GM12878 (cell line): ENCODE data around the gene REEP1.

Experiments used
- CTCF ChIP-seq, 3 experiments: IDR thresholded peaks in 2 of 3; conservative IDR thresholded peaks in 1 of 3; 2 replicates each; pipeline ENCODE4 v1.5.1; 2011; ENCODE audit warnings: low read depth in 3 of 3, low read length in 3 of 3, mild to moderate bottlenecking in 3 of 3, control low read depth in 2 of 3, moderate library complexity in 2 of 3, inconsistent platforms in 1 of 3, mixed read lengths in 1 of 3; ENCODE audit not compliant: control insufficient read depth in 2 of 3, insufficient read depth in 1 of 3; ENCODE audit errors: extremely low read depth in 1 of 3
- EGR1 ChIP-seq, 2 experiments: IDR thresholded peaks; 1 replicate in 1 of 2; 2 replicates in 1 of 2; pipeline ENCODE4 v1.6.1; 2011 to 2012; ENCODE audit warnings: low read depth in 2 of 2, low read length in 2 of 2, borderline replicate concordance in 1 of 2, mild to moderate bottlenecking in 1 of 2, moderate library complexity in 1 of 2
- NR2C2 ChIP-seq: IDR thresholded peaks from 2 replicates; pipeline ENCODE4 v1.6.1; 2011; ENCODE audit warnings: borderline replicate concordance, low read depth; ENCODE audit not compliant: control insufficient read depth, insufficient read length
- POLR2A ChIP-seq: IDR thresholded peaks from 2 replicates; pipeline ENCODE4 v1.6.1; 2011; ENCODE audit warnings: low read depth, mild to moderate bottlenecking, low read length
- TCF12 ChIP-seq: IDR thresholded peaks from 2 replicates; pipeline ENCODE4 v1.6.1; 2011; ENCODE audit warnings: low read depth, mild to moderate bottlenecking, low read length

DNA sequence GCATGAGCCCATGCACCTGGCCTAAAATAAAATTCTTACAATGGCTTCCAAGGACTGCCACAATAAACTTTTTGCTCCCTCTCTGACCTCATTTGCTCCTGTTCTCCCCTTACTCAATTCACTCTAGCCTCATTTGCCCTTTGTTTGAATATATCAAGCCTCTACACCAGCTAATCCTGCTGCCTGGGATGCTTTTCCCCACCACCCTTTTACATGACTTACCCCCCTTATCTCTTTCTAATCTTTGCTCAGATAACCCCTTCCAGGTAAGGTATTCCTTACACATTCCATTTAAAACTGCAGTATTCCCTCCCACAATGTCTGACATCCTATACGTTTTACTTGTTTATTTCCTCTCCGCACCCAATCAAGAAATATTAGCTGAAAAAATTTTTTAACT, 164.8 kb downstream of the REEP1 start:
- no peak for TF ChIP-seq POLR2A
- TF ChIP-seq CTCF (IDR thresholded peaks at IDR 0.05 in 2 of 3, conservative IDR thresholded peaks at IDR 0.05 in 1 of 3; ENCODE audit: control insufficient read depth in 2 of 3, extremely low read depth in 1 of 3, insufficient read depth in 1 of 3, low read depth in 3 of 3, low read length in 3 of 3) = no peak
- no peak for TF ChIP-seq NR2C2
- TF ChIP-seq EGR1 (IDR thresholded peaks at IDR 0.05; ENCODE audit: borderline replicate concordance in 1 of 2, low read depth in 2 of 2, low read length in 2 of 2) = no peak
- no peak for TF ChIP-seq TCF12
